HCT116 (cell line): ENCODE results near the gene ACOT9.

Experiments
- EZH2 ChIP-seq: fragments of 200-600 bp; sonication (generic); IDR thresholded peaks from 2 replicates; pipeline ENCODE4 v1.6.1; 2017; ENCODE audit warnings: antibody characterized with exemption, mixed run types
- POLR2A ChIP-seq: IDR thresholded peaks from 2 replicates; pipeline ENCODE4 v1.7.0; 2011; ENCODE audit warnings: borderline replicate concordance; ENCODE audit not compliant: insufficient read depth, insufficient read length; ENCODE audit errors: extremely low read depth
- YY1 ChIP-seq: IDR thresholded peaks from 2 replicates; pipeline ENCODE4 v1.6.1; 2011; ENCODE audit warnings: low read length, low read depth, moderate library complexity, mild to moderate bottlenecking; ENCODE audit not compliant: insufficient replicate concordance; ENCODE audit errors: extremely low read depth
- TF ChIP-seq, protein P1 (sequence below), 3 experiments: fragments of 200-600 bp in 1 of 3; sonication (generic) in 1 of 3; IDR thresholded peaks in 2 of 3; conservative IDR thresholded peaks in 1 of 3; 2 replicates each; pipeline ENCODE4 v1.5.1; 2012 to 2017; ENCODE audit warnings: low read depth in 2 of 3, low read length in 2 of 3, antibody characterized with exemption in 1 of 3, borderline replicate concordance in 1 of 3, control low read depth in 1 of 3, mild to moderate bottlenecking in 1 of 3, mixed read lengths in 1 of 3, mixed run types in 1 of 3, moderate library complexity in 1 of 3; ENCODE audit not compliant: insufficient read depth in 1 of 3
- TF ChIP-seq, protein P2 (sequence below): IDR thresholded peaks from 2 replicates; pipeline ENCODE4 v1.6.1; 2012

- TF ChIP-seq, protein P1, sequence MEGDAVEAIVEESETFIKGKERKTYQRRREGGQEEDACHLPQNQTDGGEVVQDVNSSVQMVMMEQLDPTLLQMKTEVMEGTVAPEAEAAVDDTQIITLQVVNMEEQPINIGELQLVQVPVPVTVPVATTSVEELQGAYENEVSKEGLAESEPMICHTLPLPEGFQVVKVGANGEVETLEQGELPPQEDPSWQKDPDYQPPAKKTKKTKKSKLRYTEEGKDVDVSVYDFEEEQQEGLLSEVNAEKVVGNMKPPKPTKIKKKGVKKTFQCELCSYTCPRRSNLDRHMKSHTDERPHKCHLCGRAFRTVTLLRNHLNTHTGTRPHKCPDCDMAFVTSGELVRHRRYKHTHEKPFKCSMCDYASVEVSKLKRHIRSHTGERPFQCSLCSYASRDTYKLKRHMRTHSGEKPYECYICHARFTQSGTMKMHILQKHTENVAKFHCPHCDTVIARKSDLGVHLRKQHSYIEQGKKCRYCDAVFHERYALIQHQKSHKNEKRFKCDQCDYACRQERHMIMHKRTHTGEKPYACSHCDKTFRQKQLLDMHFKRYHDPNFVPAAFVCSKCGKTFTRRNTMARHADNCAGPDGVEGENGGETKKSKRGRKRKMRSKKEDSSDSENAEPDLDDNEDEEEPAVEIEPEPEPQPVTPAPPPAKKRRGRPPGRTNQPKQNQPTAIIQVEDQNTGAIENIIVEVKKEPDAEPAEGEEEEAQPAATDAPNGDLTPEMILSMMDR (IDR thresholded peaks at IDR 0.05 in 2 of 3, conservative IDR thresholded peaks at IDR 0.05 in 1 of 3; ENCODE audit: borderline replicate concordance in 1 of 3, insufficient read depth in 1 of 3, low read depth in 2 of 3, low read length in 2 of 3): no peak
- no peak for TF ChIP-seq EZH2
- TF ChIP-seq, protein P2, sequence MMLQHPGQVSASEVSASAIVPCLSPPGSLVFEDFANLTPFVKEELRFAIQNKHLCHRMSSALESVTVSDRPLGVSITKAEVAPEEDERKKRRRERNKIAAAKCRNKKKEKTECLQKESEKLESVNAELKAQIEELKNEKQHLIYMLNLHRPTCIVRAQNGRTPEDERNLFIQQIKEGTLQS: no peak
- TF ChIP-seq YY1: no peak
- TF ChIP-seq POLR2A: no peak
Measured at GRCh38 chrX:23729214-23729613, 13.9 kb downstream of the ACOT9 start.
